Fibroblast of skin of scalp (primary cell): Measurements from ENCODE around the gene PALS1.
A peak's percentile ranks its signal among the peaks of the same experiment; 100 is the strongest.
"Not testable (repeated sequence)": the region's sequence is repeated elsewhere in the genome, so short reads cannot be mapped to it uniquely, and the experiment has no call there.

Experiments
- DNase-seq: peaks from one replicate; pipeline ENCODE4 v3.0.0-alpha.2; 2013

The PALS1 gene

GRCh38 chr14:67260965-67261364, 19.7 kb downstream of the PALS1 start:
- no peak for DNase-seq

- peak; percentile 76 for DNase-seq
These were observed 22.4 kb downstream of the PALS1 start for GRCh38 chr14:67263499-67264149.

GRCh38 chr14:67265131-67265530, 23.9 kb downstream of the PALS1 start:
- peak; percentile 25 for DNase-seq

- DNase-seq: no peak
These were observed 26.5 kb downstream of the PALS1 start for GRCh38 chr14:67267576-67268328.

- no peak for DNase-seq
These were observed 27.4 kb downstream of the PALS1 start for GRCh38 chr14:67268426-67269150.

GRCh38 chr14:67269298-67270060, 28.2 kb downstream of the PALS1 start:
- DNase-seq: peak; percentile 75

GRCh38 chr14:67270145-67270753, 29.0 kb downstream of the PALS1 start:
- DNase-seq: no peak

GRCh38 chr14:67270933-67271332, 29.7 kb downstream of the PALS1 start:
- no peak for DNase-seq

GRCh38 chr14:67273281-67273680, 32.0 kb downstream of the PALS1 start:
- not testable (repeated sequence) for DNase-seq

GRCh38 chr14:67276131-67276530, 34.9 kb downstream of the PALS1 start:
- DNase-seq: no peak

- no peak for DNase-seq
These were observed 39.3 kb downstream of the PALS1 start for GRCh38 chr14:67280506-67280905.

GRCh38 chr14:67285876-67286452, 44.7 kb downstream of the PALS1 start:
- DNase-seq: peak; percentile 42
